Skeletal muscle tissue (tissue), 4 donors: ENCODE data around the gene CHMP2A. TPM values are rescaled to one million over a fixed set of nuclear protein-coding genes. Genes with fewer than 3 reads are reported as not detected.

Source experiments
- H3K27ac ChIP-seq: one replicate; pipeline ENCODE4 v1.7.0; 2013; ENCODE audit warnings: mild to moderate bottlenecking, low read depth, low read length, inconsistent platforms
- H3K27me3 ChIP-seq, 3 donors: one replicate each; pipeline ENCODE4 v1.7.0; 2013; ENCODE audit warnings: low read length in 3 of 3; ENCODE audit not compliant: control insufficient read depth in 3 of 3, insufficient read depth in 3 of 3
- H3K36me3 ChIP-seq, 3 donors: one replicate each; pipeline ENCODE4 v1.7.0; 2013; ENCODE audit warnings: low read length in 3 of 3; ENCODE audit not compliant: control insufficient read depth in 3 of 3, insufficient read depth in 3 of 3
- H3K4me1 ChIP-seq, 3 donors: one replicate each; pipeline ENCODE4 v1.7.0; 2013; ENCODE audit warnings: low read length in 3 of 3, mild to moderate bottlenecking in 3 of 3; ENCODE audit not compliant: control insufficient read depth in 3 of 3, insufficient read depth in 3 of 3
- H3K4me3 ChIP-seq, 3 donors: one replicate each; pipeline ENCODE4 v1.7.0; 2013; ENCODE audit warnings: low read length in 3 of 3
- H3K9ac ChIP-seq, 3 donors: one replicate each; pipeline ENCODE4 v1.7.0; 2013; ENCODE audit warnings: low read length in 3 of 3, mild to moderate bottlenecking in 3 of 3, moderate library complexity in 2 of 3, low read depth in 1 of 3
- H3K9me3 ChIP-seq, 3 donors: one replicate each; pipeline ENCODE4 v1.7.0; 2013; ENCODE audit warnings: low read length in 3 of 3; ENCODE audit not compliant: control insufficient read depth in 3 of 3
- total RNA-seq: library from RNA; depleted of rRNA; stranded (reverse); fragments of >200 nt; gene quantifications from one replicate; pipeline ENCODE4 v1.2.3, GENCODE V29; 2014
- donor health status: Osteomylitis.

The CHMP2A gene
- total RNA-seq, 1 donor from 2014 or later = 68.9 TPM

- Histone ChIP-seq H3K27me3 (no peaks in the 10 kb centered on the region), H3K4me3 (no peak overlapping the region), H3K27ac (no peak overlapping the region), H3K4me1 (peaks cover 10 to 22% (median 19%) of the 10 kb centered on the region in 3 donors), H3K9ac (no peak overlapping the region), H3K36me3 (peaks cover 21 to 30% (median 27%) of the 10 kb centered on the region in 3 donors), H3K9me3 (no peaks in the 10 kb centered on the region)
Observed at GRCh38 chr19:58569943-58570670, 15.2 kb upstream of the CHMP2A start.

GRCh38 chr19:58569191-58569942 is 14.5 kb upstream of the CHMP2A start:
- Histone ChIP-seq H3K9me3 (no peaks in the 10 kb centered on the region), H3K36me3 (peaks cover 21 to 30% (median 27%) of the 10 kb centered on the region in 3 donors), H3K27me3 (no peaks in the 10 kb centered on the region)

GRCh38 chr19:58568453-58569130 is 13.7 kb upstream of the CHMP2A start:
- H3K27me3 ChIP-seq = no peaks in the 10 kb centered on the region
- H3K4me1 ChIP-seq = peaks cover 9 to 16% (median 15%) of the 10 kb centered on the region in 3 donors
- H3K9me3 ChIP-seq = no peaks in the 10 kb centered on the region
- peak overlapping the region in 1 of 3 donors; percentile 3 for H3K9ac ChIP-seq
- peaks cover 21 to 30% (median 27%) of the 10 kb centered on the region in 3 donors for H3K36me3 ChIP-seq
- H3K4me3 ChIP-seq = no peak overlapping the region
- no peak overlapping the region for H3K27ac ChIP-seq

More at GRCh38 chr19:58569191-58569942, 14.5 kb upstream of the CHMP2A start:
- Histone ChIP-seq H3K4me3 (no peak overlapping the region), H3K4me1 (peaks cover 10 to 20% (median 16%) of the 10 kb centered on the region in 3 donors), H3K9ac (no peak overlapping the region), H3K27ac (no peak overlapping the region)

DNA sequence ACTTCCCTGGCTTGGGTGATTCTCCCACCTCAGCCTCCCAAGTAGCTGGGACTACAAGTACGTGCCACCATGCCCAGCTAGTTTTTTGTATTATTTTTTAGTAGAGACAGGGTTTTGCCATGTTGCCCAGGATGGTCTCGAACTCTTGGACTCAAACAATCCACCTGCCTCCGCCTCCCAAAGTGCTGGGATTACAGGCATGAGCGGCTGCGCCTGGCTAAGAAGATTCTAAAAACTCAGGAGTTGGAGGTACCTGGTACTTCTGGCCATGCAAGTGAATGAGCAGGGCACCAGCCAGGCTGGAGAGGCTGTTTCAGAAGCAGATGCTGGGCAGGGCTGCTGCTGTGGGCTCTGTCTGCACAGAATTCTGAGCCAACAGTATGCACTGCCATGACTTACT is 12.1 kb upstream of the CHMP2A start:
- Histone ChIP-seq H3K4me1 (peaks cover 18 to 23% (median 23%) of the 10 kb centered on the region in 3 donors), H3K27ac (no peak overlapping the region), H3K4me3 (no peak overlapping the region), H3K9ac (no peak overlapping the region), H3K27me3 (no peaks in the 10 kb centered on the region), H3K36me3 (peaks cover 21 to 30% (median 27%) of the 10 kb centered on the region in 3 donors), H3K9me3 (no peaks in the 10 kb centered on the region)

GRCh38 chr19:58563823-58564222 is 8.9 kb upstream of the CHMP2A start:
- Histone ChIP-seq H3K36me3 (peaks cover 6 to 8% (median 8%) of the 10 kb centered on the region in 3 donors), H3K27me3 (no peaks in the 10 kb centered on the region), H3K4me3 (peak overlapping the region in 1 of 3 donors; percentile 22), H3K27ac (no peak overlapping the region), H3K9ac (peak overlapping the region; percentile 65 to 82 (median 70)), H3K4me1 (peaks cover 36 to 50% (median 43%) of the 10 kb centered on the region in 3 donors), H3K9me3 (no peaks in the 10 kb centered on the region)

DNA sequence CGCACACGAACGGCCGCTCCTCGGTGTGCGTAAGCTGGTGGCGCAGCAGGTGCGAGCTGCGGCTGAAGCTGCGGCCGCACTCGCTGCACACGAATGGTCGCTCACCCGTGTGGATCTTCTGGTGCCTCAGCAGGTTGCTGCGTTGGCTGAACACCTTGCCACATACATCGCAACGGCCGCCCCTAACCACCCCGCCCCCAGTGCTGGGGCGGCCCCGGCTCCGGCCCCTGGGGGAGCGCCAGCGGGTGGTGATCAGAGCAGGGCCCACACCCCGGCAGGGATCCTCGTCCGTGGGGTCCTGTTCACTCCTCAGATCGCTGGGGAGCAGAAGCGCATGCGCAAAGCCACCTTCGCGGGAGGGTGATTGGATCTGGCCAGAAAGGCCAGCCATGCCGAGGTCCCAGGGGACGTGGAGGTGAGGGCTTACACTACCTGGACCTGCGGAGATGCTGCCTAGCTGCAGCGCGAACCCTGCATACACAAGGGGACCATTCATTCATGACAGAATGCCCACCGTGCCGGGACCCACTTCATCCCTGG is 8.2 kb upstream of the CHMP2A start:
- Histone ChIP-seq H3K27me3 (no peaks in the 10 kb centered on the region), H3K4me1 (peaks cover 36 to 50% (median 43%) of the 10 kb centered on the region in 3 donors), H3K9me3 (no peaks in the 10 kb centered on the region), H3K27ac (no peak overlapping the region), H3K36me3 (peaks cover 4% of the 10 kb centered on the region in 3 donors), H3K4me3 (peak overlapping the region; percentile 67 to 79 (median 79)), H3K9ac (peak overlapping the region; percentile 65 to 82 (median 70))

DNA sequence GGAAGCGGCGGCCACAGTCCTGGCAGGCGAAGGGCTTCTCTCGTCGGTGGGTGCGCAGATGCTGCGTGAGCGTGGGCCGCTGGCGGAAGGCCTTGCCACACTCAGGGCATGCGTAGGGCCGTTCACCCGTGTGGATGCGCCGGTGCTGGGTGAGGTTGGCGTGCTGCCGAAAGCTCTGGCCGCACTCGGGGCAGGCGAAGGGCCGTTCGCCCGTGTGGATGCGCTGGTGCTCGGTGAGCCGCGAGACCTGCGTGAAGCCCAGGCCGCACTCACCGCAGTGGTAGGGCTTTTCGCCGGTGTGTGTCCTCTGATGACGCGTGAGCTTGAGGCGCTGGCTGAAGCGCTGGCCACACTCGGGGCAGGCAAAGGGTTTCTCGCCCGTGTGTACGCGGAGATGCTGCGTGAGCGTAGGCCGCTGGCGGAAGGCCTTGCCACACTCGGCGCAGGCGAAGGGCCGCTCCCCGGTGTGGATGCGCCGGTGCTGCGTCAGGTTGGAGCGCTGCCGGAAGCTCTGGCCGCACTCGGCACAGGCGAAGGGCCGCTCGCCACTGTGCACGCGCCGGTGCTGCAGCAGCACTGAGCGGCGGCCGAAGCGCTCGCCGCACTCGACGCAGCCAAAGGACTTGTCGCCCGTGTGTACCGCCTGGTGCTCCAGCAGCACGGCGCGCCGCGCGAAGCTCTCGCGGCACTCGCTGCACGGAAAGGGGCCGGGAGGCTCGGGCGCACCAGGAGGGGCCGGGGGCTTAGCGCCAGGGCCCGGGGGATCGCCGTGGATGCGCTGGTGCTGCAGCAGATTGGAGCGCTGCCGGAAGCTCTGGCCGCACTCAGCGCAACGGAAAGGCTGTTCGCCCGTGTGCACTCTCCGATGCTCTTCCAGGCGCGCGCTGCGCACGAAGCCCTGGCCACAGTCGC is 7.5 kb upstream of the CHMP2A start:
- no peak overlapping the region for H3K27ac ChIP-seq
- H3K4me1 ChIP-seq = peaks cover 40 to 55% (median 48%) of the 10 kb centered on the region in 3 donors
- no peaks in the 10 kb centered on the region for H3K27me3 ChIP-seq
- peaks cover 1 to 4% (median 4%) of the 10 kb centered on the region in 3 donors for H3K36me3 ChIP-seq
- peak overlapping the region; percentile 67 to 79 (median 79) for H3K4me3 ChIP-seq
- no peaks in the 10 kb centered on the region for H3K9me3 ChIP-seq
- H3K9ac ChIP-seq = peak overlapping the region; percentile 65 to 82 (median 70)

- Histone ChIP-seq H3K4me3 (peak overlapping the region; percentile 67 to 79 (median 79)), H3K9ac (peak overlapping the region; percentile 65 to 82 (median 70)), H3K4me1 (peaks cover 49 to 63% (median 56%) of the 10 kb centered on the region in 3 donors), H3K9me3 (no peaks in the 10 kb centered on the region), H3K36me3 (peaks cover 2 to 5% (median 3%) of the 10 kb centered on the region in 3 donors), H3K27ac (no peak overlapping the region), H3K27me3 (no peaks in the 10 kb centered on the region)
Observed at GRCh38 chr19:58561373-58562121, 6.6 kb upstream of the CHMP2A start.
